Psoas muscle (tissue), 8 donors: ENCODE data around the gene MED22. TPM values are rescaled to one million over a fixed set of nuclear protein-coding genes. Genes with fewer than 3 reads are reported as not detected.
A peak's percentile ranks its signal among the peaks of the same experiment; 100 is the strongest.

ENCODE experiments used
- ATAC-seq, 4 donors: fragments of 200-7000 bp; cut with Tn5 transposase; one replicate each; pipeline ENCODE4 v1.9.1; 2020; ENCODE audit warnings: moderate library complexity in 3 of 4, mild to moderate bottlenecking in 2 of 4
- DNase-seq, 2 donors: peaks; one replicate each; pipeline ENCODE4 v3.0.0-alpha.2; 2020
- H3K27ac ChIP-seq: fragments of 200-600 bp; one replicate; pipeline ENCODE4 v1.8.0; 2022
- H3K27me3 ChIP-seq, 3 donors: fragments of 200-600 bp in 1 of 3; one replicate each; pipeline versions ENCODE4 v1.6.1 to v1.8.0; 2013 to 2022; ENCODE audit warnings: low read length in 2 of 3, mild to moderate bottlenecking in 2 of 3, moderate library complexity in 1 of 3; ENCODE audit not compliant: insufficient read depth in 3 of 3
- H3K36me3 ChIP-seq, 2 donors: fragments of 200-600 bp in 1 of 2; one replicate each; pipeline versions ENCODE4 v1.6.1 to v1.8.0; 2013 to 2022; ENCODE audit warnings: low read depth in 1 of 2, mild to moderate bottlenecking in 1 of 2, moderate library complexity in 1 of 2; ENCODE audit not compliant: insufficient read depth in 1 of 2
- H3K4me1 ChIP-seq: fragments of 200-600 bp; one replicate; pipeline ENCODE4 v1.8.0; 2022
- H3K4me3 ChIP-seq: fragments of 200-600 bp; one replicate; pipeline ENCODE4 v1.8.0; 2022; ENCODE audit warnings: mild to moderate bottlenecking
- H3K9me3 ChIP-seq: fragments of 200-600 bp; one replicate; pipeline ENCODE4 v1.8.0; 2022
- WGBS, 3 donors: extraction: QIAGEN DNeasy Blood & Tissue Kit; methylation state at CpG; one replicate each; pipeline versions ENCODE4 v1.1.6 to v1.1.7; 2013; 5-methylcytosine and 5-hydroxymethylcytosine counted together
- intact Hi-C, 2 donors: fragments of 100-400 bp; cut with DNase I; formaldehyde crosslinking; loops; one replicate each; pipeline versions ENCODE4 v1.11.0 to v1.14.2; 2022
- polyA plus RNA-seq, 3 donors: library from polyadenylated mRNA; stranded (reverse); fragments of 200-250 nt; gene quantifications; one replicate each; pipeline ENCODE4 v1.2.3, GENCODE V29; 2013
- total RNA-seq, 4 donors: library from RNA; stranded (reverse); fragmentation: NEBNext Ultra II Directional in 2 of 4; extraction: Animal tissue kit (Norgen Biotek cat#: 25700) in 2 of 4; gene quantifications; one replicate each; pipeline versions ENCODE4 v1.2.1 to v1.2.4, GENCODE V29; 2021 to 2023
- TF ChIP-seq, protein P1 (sequence below): fragments of 200-600 bp; IDR thresholded peaks from one replicate; pipeline ENCODE4 v1.8.0; 2022; ENCODE audit warnings: antibody characterized with exemption
- donor health status: healthy with polysubstance abuse.
- donor health status: DM: no; HTN: no; CAD: no; lungs with moderate emphysema.
- donor health status: Bipolar disorder and iron deficiency.
- donor health status: healthy.
- donor health status: DM: yes; HTN: yes; CAD: no.
- donor health status: DM: no; HTN: no; CAD: no.
- donor health status: DM: no; HTN: no; CAD: no.
- donor health status: DM: yes; HTN: yes; CAD: no.

MED22 gene
- total and polyA plus RNA-seq, 7 donors = 7.5 to 43.5 (median 14.4) TPM

DNA sequence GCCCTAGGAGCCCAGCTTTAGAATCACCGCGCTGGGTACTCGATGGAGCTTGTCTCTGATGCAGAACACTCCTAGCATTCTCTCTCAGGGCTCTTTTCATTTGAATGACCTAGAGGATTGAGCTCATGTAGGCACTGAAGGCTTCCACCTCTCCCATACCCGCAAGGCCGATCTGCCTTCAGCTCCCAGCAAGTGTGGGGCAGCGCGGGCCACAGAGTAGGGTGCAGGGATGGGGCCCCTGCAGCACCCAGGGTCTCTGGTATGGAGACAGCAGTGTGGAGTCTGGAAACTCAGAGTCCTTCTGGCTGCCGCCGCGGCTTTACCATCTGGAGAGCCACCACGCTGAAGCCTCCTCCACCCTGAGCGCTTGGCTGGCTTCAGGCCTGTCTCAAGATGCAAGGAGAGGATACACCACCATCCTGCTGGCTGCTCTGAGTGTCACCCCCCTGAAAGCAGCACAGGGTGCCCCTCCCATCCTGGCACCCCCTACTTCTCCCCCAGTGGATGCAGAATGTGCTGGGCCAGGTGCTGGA is 41.2 kb upstream of the MED22 start:
- no peak for DNase-seq
- WGBS, 3 donors = 89 to 92% (median 92%) methylated on average over 12 of the region's 12 CpGs
- intact Hi-C loops = no loop called here
- H3K4me3 ChIP-seq = no peak overlapping the region
- TF ChIP-seq, protein P1, sequence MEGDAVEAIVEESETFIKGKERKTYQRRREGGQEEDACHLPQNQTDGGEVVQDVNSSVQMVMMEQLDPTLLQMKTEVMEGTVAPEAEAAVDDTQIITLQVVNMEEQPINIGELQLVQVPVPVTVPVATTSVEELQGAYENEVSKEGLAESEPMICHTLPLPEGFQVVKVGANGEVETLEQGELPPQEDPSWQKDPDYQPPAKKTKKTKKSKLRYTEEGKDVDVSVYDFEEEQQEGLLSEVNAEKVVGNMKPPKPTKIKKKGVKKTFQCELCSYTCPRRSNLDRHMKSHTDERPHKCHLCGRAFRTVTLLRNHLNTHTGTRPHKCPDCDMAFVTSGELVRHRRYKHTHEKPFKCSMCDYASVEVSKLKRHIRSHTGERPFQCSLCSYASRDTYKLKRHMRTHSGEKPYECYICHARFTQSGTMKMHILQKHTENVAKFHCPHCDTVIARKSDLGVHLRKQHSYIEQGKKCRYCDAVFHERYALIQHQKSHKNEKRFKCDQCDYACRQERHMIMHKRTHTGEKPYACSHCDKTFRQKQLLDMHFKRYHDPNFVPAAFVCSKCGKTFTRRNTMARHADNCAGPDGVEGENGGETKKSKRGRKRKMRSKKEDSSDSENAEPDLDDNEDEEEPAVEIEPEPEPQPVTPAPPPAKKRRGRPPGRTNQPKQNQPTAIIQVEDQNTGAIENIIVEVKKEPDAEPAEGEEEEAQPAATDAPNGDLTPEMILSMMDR = no peak
- no peaks in the 10 kb centered on the region for H3K4me1 ChIP-seq
- H3K27me3 ChIP-seq = peaks cover 0 to 11% (median 4%) of the 10 kb centered on the region in 3 donors
- no peak for ATAC-seq
- no peaks in the 10 kb centered on the region for H3K36me3 ChIP-seq
- no peak overlapping the region for H3K27ac ChIP-seq
- H3K9me3 ChIP-seq = no peaks in the 10 kb centered on the region

DNA sequence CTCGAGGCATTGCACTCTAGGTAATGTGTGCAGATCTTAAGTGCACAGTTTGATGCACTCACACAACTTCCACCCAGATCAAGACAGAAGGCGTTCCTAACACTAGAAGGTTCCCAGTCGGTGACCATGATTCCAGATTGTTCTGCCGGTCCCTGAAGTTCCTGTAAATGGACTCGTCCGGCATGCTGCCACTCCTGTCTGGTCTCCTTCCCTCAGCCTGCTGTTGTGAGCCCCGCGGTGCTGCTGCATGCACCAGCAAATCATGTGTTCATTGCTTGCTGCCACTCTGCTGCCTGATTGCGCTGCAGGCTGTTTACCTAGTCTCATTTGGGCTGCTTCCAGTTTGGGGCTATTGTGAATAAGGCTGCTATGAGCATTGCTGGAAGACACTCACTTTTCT is 39.7 kb upstream of the MED22 start:
- Histone ChIP-seq H3K36me3 (no peaks in the 10 kb centered on the region), H3K9me3 (no peaks in the 10 kb centered on the region)
- TF ChIP-seq, protein P1 = no peak

DNA sequence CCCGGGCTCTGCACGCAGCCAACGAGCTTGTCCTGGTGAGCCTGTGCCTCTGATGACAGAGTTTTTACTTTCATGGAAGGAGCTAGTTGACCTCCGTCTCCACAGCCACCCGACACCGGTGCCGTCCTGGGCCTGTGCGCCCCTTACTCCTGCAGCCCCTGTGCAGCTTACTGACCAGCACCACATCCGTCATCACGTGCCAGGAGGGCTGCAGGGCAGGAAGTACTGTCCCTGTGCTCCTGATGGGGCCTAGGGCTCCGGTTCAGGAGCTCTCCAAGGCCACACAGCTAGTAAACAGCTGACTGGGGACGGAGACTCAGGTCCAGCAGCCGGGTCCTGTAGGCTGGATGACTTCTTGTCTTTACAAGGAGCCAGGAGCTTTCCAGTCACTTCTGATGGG is 38.4 kb upstream of the MED22 start:
- DNase-seq (no peak), ATAC-seq (no peak)
- H3K27ac ChIP-seq = no peak overlapping the region
- H3K9me3 ChIP-seq = no peaks in the 10 kb centered on the region
- intact Hi-C loops = no loop called here
- no peaks in the 10 kb centered on the region for H3K36me3 ChIP-seq
- H3K4me1 ChIP-seq = no peaks in the 10 kb centered on the region
- H3K4me3 ChIP-seq = no peak overlapping the region
- TF ChIP-seq, protein P1 = no peak
- 69 to 74% (median 73%) methylated on average over 13 of the region's 13 CpGs for WGBS, 3 donors
- H3K27me3 ChIP-seq = peaks cover 0 to 10% (median 0%) of the 10 kb centered on the region in 3 donors

More for the DNA sequence above, 39.7 kb upstream of the MED22 start:
- WGBS, 3 donors = 83 to 84% (median 84%) methylated on average over 9 of the region's 9 CpGs
- ATAC-seq = no peak
- Histone ChIP-seq H3K27ac (no peak overlapping the region), H3K27me3 (peaks cover 0 to 10% (median 0%) of the 10 kb centered on the region in 3 donors), H3K4me3 (no peak overlapping the region), H3K4me1 (no peaks in the 10 kb centered on the region)
- no peak for DNase-seq
- intact Hi-C loops = no loop called here

DNA sequence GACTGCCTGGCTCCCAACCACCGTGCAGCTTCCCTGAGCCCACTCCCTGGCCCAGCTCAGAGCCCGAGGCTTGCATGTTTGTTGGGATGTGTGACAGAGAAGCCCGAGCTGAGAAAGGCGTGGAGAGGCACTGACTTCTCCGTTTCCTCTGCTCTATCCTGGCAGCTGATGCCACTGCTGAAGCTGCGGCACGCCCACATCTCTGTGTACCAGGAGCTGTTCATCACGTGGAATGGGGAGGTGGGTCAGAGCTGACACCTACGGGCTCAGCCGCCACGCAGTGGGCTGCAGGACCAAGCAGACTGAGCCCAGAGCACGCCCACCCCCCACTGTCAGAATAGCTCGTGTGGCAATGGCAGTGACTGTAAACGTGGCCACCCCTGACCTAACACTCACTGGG is 37.5 kb upstream of the MED22 start:
- Histone ChIP-seq H3K4me1 (no peaks in the 10 kb centered on the region), H3K9me3 (no peaks in the 10 kb centered on the region), H3K27ac (no peak overlapping the region), H3K27me3 (peaks cover 0 to 5% (median 0%) of the 10 kb centered on the region in 3 donors), H3K36me3 (no peaks in the 10 kb centered on the region), H3K4me3 (no peak overlapping the region)
- no peak for DNase-seq
- TF ChIP-seq, protein P1 = no peak
- 80 to 86% (median 81%) methylated on average over 14 of the region's 14 CpGs for WGBS, 3 donors
- no peak for ATAC-seq
- intact Hi-C loops = no loop called here

DNA sequence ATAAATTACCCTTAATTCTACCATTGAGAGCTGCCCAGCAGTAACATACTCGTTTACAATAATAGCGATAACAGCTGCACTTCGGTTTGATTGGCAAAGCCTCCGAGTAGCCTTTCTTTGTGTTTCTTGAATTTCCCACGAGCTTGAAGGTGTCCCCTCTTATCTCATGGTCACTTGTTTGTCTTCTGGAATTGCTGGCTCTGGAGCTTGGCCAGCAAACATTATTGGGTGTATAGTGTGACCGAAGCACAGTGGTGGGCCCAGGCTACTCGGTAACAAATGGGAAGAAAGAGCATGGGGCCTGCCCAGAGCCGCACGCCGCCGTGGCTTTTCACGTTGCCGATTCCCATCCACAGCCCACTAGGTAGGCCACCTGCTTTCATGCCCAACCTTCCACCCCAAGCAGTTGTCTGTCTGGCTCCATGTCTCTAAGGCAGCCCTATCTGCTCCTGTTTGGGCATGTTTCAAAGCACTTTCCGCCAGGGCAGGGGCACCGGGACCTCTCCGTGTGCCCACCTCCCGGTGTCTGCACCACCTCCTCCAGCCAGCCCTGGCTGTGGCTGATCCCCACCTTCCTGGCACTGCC is 36.9 kb upstream of the MED22 start:
- intact Hi-C loops = no loop called here
- no peak for DNase-seq
- H3K4me1 ChIP-seq = no peaks in the 10 kb centered on the region
- 77 to 85% (median 85%) methylated on average over 17 of the region's 17 CpGs for WGBS, 3 donors
- no peak overlapping the region for H3K4me3 ChIP-seq
- peak in 1 of 4 donors; percentile 8 for ATAC-seq
- TF ChIP-seq, protein P1 = no peak
- no peak overlapping the region for H3K27ac ChIP-seq
- peaks cover 0 to 3% (median 0%) of the 10 kb centered on the region in 3 donors for H3K27me3 ChIP-seq
- no peaks in the 10 kb centered on the region for H3K36me3 ChIP-seq
- no peaks in the 10 kb centered on the region for H3K9me3 ChIP-seq
